Measurements from ENCODE around the gene CMTM7.
A peak's percentile ranks its signal among the peaks of the same experiment; 100 is the strongest.

The CMTM7 gene, protein sequence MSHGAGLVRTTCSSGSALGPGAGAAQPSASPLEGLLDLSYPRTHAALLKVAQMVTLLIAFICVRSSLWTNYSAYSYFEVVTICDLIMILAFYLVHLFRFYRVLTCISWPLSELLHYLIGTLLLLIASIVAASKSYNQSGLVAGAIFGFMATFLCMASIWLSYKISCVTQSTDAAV

DNA sequence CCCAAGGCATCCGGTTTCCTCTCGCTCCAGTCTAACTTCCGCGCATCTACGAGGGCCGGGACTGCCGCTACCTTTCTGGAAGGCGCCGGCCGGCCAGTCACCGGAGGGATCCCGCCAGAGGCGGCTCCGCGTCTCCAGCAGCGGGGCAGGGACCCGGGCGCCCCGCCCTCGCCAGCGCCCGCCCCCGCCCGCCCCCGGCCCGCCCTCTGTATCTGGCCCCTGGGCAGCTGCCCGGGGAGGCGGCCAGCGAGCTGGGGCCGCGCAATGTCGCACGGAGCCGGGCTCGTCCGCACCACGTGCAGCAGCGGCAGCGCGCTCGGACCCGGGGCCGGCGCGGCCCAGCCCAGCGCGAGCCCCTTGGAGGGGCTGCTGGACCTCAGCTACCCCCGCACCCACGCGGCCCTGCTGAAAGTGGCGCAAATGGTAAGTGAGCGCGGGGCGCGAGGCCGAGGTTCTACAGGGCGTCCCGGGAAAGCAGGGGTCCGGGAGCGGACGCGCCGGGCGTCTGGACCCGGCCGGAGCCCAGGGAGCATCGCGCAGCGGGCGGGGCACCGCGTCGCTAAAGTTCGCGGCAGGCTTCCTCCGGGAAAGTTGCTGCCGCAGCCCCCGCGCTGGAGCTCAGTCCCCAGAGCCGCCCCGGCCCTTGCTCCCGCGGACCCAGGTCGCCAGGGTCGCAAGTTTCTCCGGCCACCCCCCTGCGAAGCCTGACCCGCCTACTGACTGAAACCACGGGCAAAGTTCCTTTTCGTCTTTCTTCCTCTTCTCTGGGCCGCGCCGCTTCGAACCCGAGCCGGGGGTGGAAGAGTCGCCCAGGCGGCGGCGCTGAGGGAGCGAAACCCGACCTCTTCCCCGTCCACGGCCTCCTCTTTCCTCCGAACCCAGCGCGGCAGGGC, at the start of gene CMTM7:
CMTM7 (plus strand) TSS at position 211 of the 893 bp plus-strand sequence; CDS start at position 265, 54 bp downstream.
- FAIRE-seq, result peak; percentile 13

DNA sequence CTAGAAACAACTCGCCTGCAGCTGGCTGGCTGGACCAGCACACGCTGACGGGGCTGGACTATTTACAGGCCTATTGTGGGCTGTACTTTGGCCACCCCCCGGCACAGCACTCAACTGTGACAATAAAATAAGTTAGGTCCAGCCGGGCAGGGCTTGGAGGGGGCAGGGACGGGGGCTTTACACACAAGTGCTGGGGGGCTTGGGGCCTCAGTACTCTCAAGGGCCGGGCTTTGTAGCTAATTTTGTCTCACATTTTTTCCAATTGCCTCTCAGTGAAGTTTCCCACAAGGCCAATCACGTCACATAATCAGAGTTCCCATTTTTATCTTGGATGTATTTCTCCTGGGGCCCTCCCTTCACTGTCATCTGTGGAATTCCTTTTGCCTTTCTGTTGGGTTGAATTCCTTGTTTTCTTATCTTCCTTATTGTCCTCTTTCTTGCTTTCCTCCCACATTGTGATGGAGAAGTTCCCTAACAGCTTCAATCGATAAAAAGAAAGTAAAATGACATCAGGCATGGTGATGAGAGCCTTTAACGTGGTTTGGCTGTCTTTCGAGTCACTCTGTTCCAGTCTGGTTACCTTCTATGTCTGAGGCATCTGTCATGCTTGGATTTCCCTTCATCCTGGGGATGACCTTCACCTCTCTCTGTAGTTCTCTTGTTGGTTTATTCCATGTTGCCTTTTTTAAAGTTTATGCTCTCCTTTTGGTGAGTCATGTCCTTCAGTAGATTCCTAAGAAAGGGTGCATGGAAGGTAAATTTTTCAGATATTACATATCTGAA, 44.1 kb upstream of the CMTM7 start:
- DNase-seq (ENCODE audit: insufficient read length, low spot score) (no peak), FAIRE-seq (no peak)

More for the DNA sequence above, at the start of gene CMTM7:
- DNase-seq (ENCODE audit: insufficient read length, low spot score), result peak; percentile 60

DNA sequence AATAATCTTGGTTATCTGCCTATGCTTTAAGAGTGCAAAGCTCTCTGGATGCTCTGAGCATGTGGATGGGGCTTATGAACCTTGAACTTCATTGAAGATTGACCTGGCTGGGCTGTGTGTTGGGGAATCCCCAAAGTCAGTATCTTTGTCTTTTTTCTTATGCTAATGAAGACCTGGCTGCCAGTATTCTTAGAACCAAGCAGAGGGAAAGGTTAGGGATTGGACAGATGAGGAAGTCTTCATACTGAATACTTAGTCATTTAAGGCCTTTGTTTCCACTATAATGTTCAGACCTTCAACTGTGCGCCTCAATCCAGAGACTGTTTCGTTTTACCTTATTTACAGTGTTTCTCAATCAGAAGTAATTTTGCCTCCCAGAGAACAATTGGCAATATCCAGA, 42.5 kb upstream of the CMTM7 start:
- DNase-seq (ENCODE audit: insufficient read length, low spot score) (no peak), FAIRE-seq (no peak)

DNA sequence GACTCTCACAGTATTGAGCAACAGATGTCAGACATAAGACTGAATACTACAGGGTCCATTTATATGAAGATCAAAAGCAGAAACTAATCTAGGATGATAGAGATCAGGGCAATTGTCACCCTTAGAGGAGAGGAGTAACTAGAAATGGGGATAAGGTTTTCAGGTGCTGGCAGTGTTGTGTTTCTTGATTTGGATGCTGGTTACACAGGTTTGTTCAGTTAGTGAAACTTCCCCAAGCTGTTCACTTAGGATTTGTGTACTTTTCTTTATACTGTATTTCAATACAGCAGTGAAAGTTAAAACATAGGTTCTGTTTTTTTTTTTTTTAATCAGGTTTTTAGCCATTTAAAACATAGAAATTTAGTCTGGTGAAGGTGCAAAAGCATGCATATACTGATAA, 39.1 kb upstream of the CMTM7 start:
- DNase-seq (ENCODE audit: insufficient read length, low spot score) (no peak), FAIRE-seq (no peak)

DNA sequence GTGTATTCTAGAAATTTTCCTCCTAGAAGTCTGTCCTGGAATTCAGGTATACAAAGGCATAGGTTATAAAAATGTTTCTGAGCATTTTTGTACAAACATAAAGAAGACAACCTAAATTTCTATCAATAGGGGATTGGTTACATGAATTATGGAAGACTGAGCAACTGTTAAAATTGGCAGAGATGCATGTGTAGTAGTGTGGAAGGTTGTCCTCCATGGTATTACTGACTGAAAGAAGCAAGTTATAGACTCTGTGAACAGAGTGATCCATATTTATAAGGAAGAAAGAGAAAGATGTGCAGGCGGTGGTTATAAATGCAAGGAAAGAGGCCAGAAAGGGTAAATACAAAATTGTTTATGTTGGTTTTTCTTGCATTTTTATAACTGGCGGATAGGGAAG, 38.3 kb upstream of the CMTM7 start:
- DNase-seq (ENCODE audit: insufficient read length, low spot score) (no peak), FAIRE-seq (no peak)

DNA sequence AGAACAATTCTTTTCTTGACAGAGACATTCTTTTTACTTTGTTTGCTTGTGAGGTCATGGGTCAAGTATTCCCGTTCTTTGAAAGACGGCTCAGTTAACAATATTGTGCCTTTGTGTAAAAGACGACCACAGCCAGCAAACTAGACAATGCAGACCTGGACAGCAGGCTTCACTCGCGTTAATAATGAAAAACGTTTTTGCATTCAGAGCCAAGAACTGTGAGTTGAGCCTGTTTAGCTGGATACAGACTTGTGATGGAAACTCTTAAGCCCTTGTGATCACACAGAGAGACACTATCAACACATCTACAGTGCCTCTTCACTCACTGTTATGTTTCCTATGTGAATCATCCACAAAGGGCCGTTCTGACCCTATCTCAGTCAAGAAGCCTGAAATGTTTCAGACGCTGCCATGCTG, 37.3 kb upstream of the CMTM7 start:
- FAIRE-seq (no peak), DNase-seq (ENCODE audit: insufficient read length, low spot score) (no peak)

DNA sequence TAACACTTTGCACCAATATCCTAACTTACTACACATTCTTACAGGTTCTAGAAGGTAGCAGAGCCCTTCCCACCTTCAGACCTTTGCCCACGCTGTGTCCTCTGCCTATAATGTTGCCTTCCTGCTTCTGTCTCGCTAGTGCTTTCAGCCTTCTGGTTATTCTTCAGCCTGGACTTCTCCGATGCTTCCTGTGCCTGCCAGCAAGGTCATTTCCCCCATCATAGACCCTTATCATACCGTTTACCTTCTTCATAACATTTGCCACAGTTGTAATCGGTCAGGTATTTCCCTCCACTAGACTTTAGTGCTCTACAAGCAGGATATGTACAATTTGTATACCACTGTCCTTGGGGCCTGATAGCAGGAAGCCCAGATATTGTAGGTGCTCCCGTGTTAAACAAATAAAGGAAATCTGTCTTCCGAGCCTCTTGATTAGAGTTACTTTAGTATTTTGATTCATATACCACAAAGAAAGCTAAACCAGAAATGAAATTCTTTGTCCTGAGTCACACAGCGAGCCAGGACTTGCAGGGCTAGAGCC, 35.8 kb upstream of the CMTM7 start:
- FAIRE-seq (no peak), DNase-seq (ENCODE audit: insufficient read length, low spot score) (no peak)

DNA sequence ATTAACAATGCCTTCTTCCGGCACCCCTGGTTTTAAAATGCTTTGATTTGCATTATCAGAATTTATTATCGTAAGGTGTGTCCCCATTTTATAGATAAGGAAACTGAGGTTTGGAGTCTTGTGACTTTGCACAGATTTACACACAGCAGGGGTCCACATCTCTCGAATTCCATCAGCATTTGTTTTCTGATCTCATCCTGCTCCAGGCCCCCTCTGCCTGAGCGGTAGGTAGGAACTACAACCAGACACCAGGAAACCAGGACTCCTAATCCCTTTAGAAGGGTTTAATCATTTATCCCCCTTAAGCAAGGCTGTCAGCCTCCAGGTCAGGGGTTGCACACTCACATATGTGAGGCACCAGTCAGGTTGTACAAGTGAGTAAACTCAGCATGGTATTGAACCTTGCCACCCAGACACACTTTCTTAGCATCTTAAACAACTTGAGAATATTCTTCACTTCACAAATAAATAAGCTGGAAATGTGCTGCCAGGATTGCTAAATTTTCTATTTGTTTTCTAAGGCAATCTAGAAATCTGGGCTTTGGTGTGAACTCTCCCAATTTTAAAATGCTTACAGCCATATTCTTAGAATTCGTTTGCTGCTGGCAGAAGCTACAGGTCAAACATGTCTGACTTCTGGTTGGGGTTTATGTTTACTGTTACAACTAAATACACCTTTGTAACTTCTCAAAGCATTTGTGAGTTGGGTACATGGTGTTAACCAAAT, 31.7 kb upstream of the CMTM7 start:
- DNase-seq (ENCODE audit: insufficient read length, low spot score) (no peak), FAIRE-seq (no peak)

DNA sequence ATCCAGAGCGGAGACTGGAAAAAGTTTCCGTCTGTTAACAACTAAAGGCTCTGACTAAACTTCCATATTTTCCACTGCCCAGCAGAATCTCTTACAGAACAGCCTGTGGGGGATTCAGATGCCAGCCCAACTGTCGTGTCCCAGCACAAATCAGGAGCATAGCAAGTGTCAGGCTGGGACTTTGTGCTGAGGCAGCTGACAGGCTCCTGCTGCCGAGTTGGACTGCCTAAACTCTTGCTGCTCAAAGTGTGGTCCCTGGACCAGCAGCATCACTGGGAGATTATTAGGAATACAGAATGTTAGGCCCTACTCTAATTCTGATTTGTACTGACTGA, 31.2 kb upstream of the CMTM7 start:
- DNase-seq (ENCODE audit: insufficient read length, low spot score) (no peak), FAIRE-seq (no peak)

DNA sequence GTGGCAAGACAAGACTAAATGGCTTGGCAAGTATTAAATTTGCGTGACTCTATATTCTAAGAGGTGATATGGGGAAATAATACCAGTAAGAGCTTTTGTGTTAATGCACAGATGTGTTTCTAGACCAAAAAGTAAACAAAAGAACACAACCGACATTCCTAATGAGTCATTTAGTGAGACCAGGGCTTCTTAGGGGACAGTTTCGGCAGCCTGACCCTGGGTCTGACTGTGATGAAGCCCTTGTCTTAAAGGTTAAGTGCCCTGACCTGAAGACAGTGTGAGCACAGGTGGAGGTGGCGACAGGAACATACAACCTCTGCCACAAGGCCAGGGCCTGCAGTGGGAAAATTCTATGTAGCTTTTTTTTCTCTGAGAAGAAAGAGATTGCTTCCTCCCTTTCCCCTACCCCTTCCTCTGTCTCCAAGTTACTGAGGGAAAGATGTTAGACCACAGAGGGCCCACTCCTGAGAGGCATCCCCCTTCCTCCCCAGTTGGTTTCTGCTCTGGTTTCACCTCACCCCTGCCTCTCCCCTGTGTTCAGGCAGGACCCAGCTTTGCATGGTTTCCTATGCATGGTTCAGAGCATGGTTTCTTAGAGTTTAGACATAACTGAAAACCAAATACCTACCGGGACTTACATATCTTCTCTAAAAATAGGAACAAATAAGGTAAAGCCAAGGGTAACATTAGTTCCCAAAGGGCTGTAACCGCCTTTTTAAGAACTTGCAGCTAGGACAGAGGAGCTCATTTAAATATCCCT, 24.8 kb upstream of the CMTM7 start:
- FAIRE-seq, result no peak
- no peak for DNase-seq (ENCODE audit: insufficient read length, low spot score)

DNA sequence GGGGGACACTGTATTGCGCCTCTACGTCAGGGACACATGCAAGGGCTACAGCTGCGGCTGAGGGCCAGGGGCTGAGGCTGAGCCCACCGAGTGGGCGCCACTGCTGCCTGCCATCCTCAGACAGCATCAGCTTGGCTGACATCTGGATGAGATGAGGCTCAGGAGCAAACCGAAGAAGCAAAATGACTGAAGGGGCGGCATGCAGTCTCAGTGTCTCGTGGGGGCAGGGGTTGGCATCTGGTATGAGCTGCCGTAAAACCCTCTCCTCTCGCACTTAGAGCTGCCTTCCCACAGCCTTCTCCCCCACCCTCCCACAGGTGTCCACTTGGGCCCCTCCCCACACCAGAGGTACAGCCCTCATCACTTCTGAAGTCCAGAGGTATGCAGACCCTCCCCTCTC, 24.2 kb upstream of the CMTM7 start:
- DNase-seq (ENCODE audit: insufficient read length, low spot score) (no peak), FAIRE-seq (no peak)

DNA sequence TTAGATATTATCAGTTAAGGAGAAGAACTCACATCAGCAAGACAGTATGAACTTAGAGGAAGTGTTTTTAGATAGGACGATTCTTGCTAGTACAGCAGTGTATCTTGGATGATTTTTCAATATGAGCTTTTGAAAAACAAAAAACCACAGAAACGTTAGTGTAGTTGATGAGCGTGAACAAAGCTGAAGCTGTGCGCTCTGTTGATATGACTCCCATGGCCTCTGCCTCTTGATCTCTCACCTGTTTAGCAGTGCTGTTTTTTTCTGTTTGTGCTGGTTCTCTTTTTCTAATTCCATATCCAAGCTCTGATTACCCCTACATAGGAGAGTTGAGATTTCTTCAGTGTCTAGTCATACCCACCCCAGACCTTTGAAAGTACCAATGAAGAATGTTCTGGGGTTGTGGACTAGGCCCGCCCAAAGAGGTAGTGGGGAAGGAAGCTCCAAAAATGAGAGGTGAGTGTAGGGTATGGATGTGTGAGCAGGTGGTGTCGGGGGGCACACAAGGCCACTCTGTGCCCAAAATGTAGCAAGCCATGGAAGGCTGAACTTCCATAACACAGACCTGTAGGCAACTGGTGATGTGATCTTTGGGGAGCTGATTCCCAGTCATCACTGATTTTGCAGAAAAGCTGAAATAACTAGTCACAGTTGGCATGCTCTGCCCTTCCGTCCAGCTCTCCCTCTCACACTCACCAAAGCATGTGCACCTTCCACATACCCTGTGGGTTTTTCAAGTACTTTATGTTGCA, 20.0 kb upstream of the CMTM7 start:
- DNase-seq (ENCODE audit: insufficient read length, low spot score), result no peak
- no peak for FAIRE-seq

DNA sequence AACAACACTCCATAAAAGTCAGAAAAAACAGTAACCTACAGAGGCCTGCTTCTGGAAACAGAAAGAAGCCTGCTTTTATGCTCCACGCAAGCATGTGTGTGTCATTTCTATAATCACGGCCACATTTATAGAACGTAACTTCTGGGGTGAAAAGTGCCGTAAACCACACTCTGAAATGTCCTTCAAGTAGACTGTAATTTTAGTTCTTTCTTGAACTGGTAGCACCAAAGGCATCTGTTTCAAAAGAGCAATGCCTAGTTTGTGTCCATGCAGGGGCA, 19.5 kb upstream of the CMTM7 start:
- no peak for FAIRE-seq
- no peak for DNase-seq (ENCODE audit: insufficient read length, low spot score)

DNA sequence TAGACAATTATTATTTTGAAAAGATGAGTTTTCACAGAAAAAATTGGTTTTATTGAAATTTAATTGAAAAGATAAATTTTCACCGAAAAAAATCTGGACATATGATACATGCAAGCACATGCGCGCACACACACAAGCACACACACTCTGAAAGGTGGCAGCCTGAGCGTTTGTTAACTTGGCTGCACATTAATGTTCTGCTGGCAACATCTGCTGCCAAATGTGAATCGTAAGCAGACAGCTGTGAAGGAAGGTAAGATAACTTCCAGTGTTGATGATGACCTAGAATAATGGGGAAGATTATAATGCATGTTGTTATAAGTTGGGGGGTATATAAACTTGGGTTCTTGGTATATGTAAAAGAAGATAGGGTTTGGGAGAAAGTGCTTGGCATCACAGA, 18.4 kb upstream of the CMTM7 start:
- no peak for FAIRE-seq

DNA sequence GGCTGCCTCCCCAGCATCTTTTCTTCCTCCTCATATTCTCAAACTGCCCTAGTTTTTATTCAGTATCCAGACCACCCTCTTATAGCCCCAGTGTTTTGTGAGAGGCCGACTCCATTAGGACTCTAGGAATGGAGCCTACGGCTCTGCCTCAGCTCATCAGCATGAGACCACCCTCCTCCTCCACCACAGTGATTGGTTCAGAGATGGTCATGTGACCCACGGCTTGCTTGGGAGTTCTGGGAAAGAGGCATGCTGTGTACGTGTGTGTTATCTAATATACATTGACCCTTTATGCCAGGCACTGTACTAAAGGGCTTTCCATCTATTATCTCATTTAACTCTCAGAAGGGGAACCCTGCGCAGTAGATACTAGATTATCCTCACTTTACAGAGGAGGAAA, 17.8 kb upstream of the CMTM7 start:
- FAIRE-seq, result no peak

More for the DNA sequence above, 18.4 kb upstream of the CMTM7 start:
- DNase-seq (ENCODE audit: insufficient read length, low spot score), result no peak

DNA sequence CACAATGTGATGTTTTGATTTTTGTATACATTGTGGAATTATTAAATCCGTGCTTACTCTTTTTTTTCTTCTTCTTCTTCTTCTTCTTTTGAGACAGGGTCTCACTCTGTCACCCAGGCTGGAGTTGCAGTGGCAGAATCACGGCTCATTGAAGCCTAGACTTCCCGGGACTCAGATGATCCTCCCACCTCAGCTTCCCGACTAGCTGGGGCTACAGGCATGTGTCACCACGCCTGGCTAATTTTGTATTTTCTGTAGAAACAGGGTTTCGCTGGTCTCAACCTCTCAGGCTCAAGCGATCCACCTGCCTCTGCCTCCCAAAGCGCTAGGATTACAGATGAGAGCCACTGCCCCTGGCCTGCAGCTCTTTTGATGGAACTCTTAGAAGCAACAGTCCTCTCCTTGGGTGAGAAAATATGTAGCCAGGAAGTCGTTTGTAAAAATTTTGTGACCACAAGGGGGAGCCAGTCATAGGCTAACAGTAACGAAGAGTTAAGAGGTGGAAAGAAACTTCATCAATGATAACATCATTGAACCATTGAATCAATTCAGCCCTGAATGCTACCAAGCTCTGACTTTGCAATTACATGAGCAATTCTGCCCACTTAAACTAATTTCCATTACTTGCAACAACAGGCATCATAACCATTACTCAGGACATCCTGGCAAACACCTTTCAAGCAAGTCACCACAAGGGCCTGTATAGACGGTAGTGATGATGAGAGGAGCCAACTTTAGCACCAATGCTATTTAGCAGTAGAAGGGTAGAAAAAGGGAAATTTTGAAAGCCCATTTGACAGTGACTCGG, 16.7 kb upstream of the CMTM7 start:
- FAIRE-seq, result peak; percentile 31
- DNase-seq (ENCODE audit: insufficient read length, low spot score), result peak; percentile 60

More for the DNA sequence above, 17.8 kb upstream of the CMTM7 start:
- no peak for DNase-seq (ENCODE audit: insufficient read length, low spot score)

DNA sequence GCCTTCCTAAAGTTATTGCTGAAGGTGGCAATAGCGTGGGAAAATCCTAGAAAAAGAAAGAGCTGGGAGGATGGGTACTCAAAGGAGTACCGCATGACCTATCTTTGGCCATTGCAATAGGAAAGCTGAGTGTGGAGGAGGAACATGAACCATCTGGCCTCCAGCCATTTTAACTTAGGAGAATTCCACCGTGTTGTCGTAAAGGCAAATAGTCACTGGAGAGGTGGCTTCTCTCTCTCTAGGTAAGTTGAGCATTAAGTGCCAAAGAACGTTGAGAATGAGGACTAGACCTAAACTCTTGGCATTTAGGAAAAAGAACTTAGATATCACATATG, 16.1 kb upstream of the CMTM7 start:
- no peak for FAIRE-seq
- DNase-seq (ENCODE audit: insufficient read length, low spot score), result no peak

DNA sequence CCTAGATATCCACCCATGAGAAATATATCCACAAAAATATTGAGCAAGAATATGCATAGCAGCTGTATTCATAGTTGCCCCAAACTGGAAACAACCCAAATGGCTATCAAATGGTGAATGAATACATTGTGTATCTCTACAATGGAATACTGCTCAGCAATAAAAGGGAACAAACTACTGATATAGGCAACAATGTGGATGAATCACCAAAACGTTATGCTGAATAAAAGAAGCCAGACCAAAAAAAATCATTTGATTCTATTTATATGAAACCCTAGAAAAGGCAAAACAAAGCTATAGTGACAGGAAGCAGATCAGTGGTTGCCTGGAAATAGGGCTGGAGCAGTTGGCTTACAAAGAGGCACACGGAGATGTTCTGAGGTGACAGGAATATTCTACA, 15.5 kb upstream of the CMTM7 start:
- FAIRE-seq (no peak), DNase-seq (ENCODE audit: insufficient read length, low spot score) (no peak)

Data from HTR-8/SVneo (cell line).